Lung (tissue), 12 donors: ENCODE data around the gene KRTAP10-10. TPM values are rescaled to one million over a fixed set of nuclear protein-coding genes. Genes with fewer than 3 reads are reported as not detected.
"Not testable (repeated sequence)": the region's sequence is repeated elsewhere in the genome, so short reads cannot be mapped to it uniquely, and the experiment has no call there.

ENCODE experiments used
- ATAC-seq: fragments of 200-7000 bp; cut with Tn5 transposase; one replicate; pipeline ENCODE4 v1.9.1; 2020; ENCODE audit warnings: moderate number of reproducible peaks; ENCODE audit not compliant: insufficient read depth, low FRiP score
- DNase-seq, 3 donors: peaks; one replicate each; pipeline ENCODE4 v3.0.0-alpha.2; 2013 to 2017
- H3K27ac ChIP-seq, 2 donors: one replicate each; pipeline ENCODE4 v1.5.1; 2013; ENCODE audit warnings: mild to moderate bottlenecking in 2 of 2, moderate library complexity in 2 of 2, control low read depth in 1 of 2, inconsistent platforms in 1 of 2, low read depth in 1 of 2, low read length in 1 of 2
- H3K27me3 ChIP-seq, 3 donors: one replicate each; pipeline ENCODE4 v1.5.1; 2013; ENCODE audit warnings: low read length in 2 of 3; ENCODE audit not compliant: control insufficient read depth in 3 of 3, insufficient read depth in 3 of 3
- H3K36me3 ChIP-seq, 4 donors: one replicate each; pipeline ENCODE4 v1.5.1; 2013; ENCODE audit warnings: low read length in 4 of 4, mild to moderate bottlenecking in 1 of 4, moderate library complexity in 1 of 4; ENCODE audit not compliant: control insufficient read depth in 4 of 4, insufficient read depth in 4 of 4
- H3K4me1 ChIP-seq, 5 donors: one replicate each; pipeline ENCODE4 v1.5.1; 2013; ENCODE audit warnings: low read length in 5 of 5, mild to moderate bottlenecking in 2 of 5, moderate library complexity in 1 of 5; ENCODE audit not compliant: control insufficient read depth in 5 of 5, insufficient read depth in 5 of 5
- H3K4me3 ChIP-seq: one replicate; pipeline ENCODE4 v1.5.1; 2013; ENCODE audit warnings: mild to moderate bottlenecking, control low read depth, moderate library complexity
- H3K9ac ChIP-seq, 2 donors: one replicate each; pipeline ENCODE4 v1.5.1; 2013; ENCODE audit warnings: low read length in 2 of 2, control low read depth in 1 of 2; ENCODE audit not compliant: insufficient read depth in 1 of 2
- H3K9me3 ChIP-seq, 4 donors: one replicate each; pipeline ENCODE4 v1.5.1; 2013; ENCODE audit warnings: low read length in 3 of 4, mild to moderate bottlenecking in 1 of 4, moderate library complexity in 1 of 4; ENCODE audit not compliant: control insufficient read depth in 4 of 4, insufficient read depth in 3 of 4
- WGBS, 2 donors: extraction: QIAGEN DNeasy Blood & Tissue Kit; methylation state at CpG; one replicate each; pipeline ENCODE4 v1.1.7; 2013; 5-methylcytosine and 5-hydroxymethylcytosine counted together
- polyA plus RNA-seq, 2 donors: library from polyadenylated mRNA; stranded (reverse); fragments of 200-250 nt; gene quantifications; one replicate each; pipeline ENCODE4 v1.2.1, GENCODE V29; 2013
- total RNA-seq, 2 donors: library from RNA; depleted of rRNA in 1 of 2; stranded (reverse); fragments of >200 nt in 1 of 2; gene quantifications; one replicate each; pipeline ENCODE4 v1.2.1, GENCODE V29; 2014 to 2021
- TF ChIP-seq, protein P1 (sequence below): IDR thresholded peaks from 2 replicates; pipeline ENCODE4 v1.5.1; 2012; ENCODE audit warnings: mild to moderate bottlenecking; ENCODE audit errors: control extremely low read depth, extremely low read depth
- donor health status: control.
- donor health status: control.
- donor health status: Bipolar disorder and iron deficiency.
- donor health status: healthy.
- donor health status: DM: yes; HTN: yes; CAD: no.

Gene KRTAP10-10
- total and polyA plus RNA-seq, 4 donors: not detected

GRCh38 chr21:44590311-44590721 lies 46.8 kb upstream of the KRTAP10-10 start:
- Histone ChIP-seq H3K4me1 (peaks cover 0 to 8% (median 0%) of the 10 kb centered on the region in 5 donors), H3K9me3 (peaks cover 0 to 6% (median 0%) of the 10 kb centered on the region in 4 donors), H3K27ac (no peak overlapping the region), H3K9ac (no peak overlapping the region), H3K4me3 (no peak overlapping the region), H3K36me3 (no peaks in the 10 kb centered on the region), H3K27me3 (no peaks in the 10 kb centered on the region)
- WGBS, 2 donors: 79 to 92% methylated on average over 9 to 10 of the region's 10 CpGs
- TF ChIP-seq, protein P1, sequence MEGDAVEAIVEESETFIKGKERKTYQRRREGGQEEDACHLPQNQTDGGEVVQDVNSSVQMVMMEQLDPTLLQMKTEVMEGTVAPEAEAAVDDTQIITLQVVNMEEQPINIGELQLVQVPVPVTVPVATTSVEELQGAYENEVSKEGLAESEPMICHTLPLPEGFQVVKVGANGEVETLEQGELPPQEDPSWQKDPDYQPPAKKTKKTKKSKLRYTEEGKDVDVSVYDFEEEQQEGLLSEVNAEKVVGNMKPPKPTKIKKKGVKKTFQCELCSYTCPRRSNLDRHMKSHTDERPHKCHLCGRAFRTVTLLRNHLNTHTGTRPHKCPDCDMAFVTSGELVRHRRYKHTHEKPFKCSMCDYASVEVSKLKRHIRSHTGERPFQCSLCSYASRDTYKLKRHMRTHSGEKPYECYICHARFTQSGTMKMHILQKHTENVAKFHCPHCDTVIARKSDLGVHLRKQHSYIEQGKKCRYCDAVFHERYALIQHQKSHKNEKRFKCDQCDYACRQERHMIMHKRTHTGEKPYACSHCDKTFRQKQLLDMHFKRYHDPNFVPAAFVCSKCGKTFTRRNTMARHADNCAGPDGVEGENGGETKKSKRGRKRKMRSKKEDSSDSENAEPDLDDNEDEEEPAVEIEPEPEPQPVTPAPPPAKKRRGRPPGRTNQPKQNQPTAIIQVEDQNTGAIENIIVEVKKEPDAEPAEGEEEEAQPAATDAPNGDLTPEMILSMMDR: no peak
- ATAC-seq: no peak
- no peak for DNase-seq

DNA sequence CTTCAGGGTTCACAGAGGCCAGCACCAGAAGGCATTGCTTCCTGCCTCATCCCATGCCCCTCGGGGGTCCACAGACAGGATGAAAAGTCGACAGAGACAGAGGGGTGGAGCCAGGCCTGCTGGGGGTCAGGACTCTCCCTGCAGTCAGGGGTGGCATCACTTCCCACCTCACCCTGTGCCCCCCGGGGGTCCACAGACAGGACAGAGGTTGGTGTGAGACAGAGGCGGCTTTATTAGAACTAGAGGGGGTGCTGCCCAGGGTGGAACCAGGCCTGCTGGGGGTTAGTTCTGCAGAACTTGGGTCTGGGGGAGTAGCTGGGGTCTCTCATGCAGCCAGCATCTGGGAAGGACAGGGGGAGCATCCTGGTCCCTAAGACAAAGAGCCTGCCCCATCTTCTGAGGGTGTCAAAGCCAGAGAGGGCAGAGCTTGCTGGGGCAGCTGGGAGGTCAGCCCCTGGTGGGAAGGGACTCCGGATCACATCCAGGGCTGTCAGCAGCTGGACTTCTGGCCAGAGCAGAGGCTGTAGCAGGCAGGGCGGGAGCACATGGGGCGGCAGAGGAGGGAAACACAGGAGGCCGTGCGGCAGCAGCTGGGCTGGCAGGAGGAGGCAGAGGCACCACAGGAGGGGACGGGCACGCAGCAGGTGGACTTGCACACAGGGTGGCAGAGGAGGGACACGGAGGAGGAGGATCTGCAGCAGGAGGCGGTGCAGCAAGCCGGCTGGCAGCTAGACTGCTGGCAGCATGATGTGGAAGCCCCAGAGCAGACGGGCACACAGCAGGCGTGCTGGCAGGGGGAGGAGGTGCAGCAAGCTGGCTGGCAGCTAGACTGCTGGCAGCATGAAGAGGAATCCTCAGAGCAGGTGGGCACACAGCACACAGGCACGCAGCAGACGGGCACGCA lies 46.0 kb upstream of the KRTAP10-10 start:
- not testable (repeated sequence) for H3K27me3 ChIP-seq, H3K9me3 ChIP-seq, H3K36me3 ChIP-seq, H3K4me3 ChIP-seq, ATAC-seq, DNase-seq, H3K27ac ChIP-seq, H3K4me1 ChIP-seq, H3K9ac ChIP-seq
- WGBS, 2 donors: 69 to 80% methylated on average over 9 to 19 of the region's 19 CpGs

- H3K4me3 ChIP-seq, ATAC-seq, H3K27me3 ChIP-seq, H3K4me1 ChIP-seq, DNase-seq, H3K9ac ChIP-seq, H3K9me3 ChIP-seq, H3K27ac ChIP-seq, H3K36me3 ChIP-seq: not testable (repeated sequence)
- 55 to 82% methylated on average over 1 to 4 of the region's 4 CpGs for WGBS, 2 donors
Observed at GRCh38 chr21:44591801-44592130, 45.4 kb upstream of the KRTAP10-10 start.

DNA sequence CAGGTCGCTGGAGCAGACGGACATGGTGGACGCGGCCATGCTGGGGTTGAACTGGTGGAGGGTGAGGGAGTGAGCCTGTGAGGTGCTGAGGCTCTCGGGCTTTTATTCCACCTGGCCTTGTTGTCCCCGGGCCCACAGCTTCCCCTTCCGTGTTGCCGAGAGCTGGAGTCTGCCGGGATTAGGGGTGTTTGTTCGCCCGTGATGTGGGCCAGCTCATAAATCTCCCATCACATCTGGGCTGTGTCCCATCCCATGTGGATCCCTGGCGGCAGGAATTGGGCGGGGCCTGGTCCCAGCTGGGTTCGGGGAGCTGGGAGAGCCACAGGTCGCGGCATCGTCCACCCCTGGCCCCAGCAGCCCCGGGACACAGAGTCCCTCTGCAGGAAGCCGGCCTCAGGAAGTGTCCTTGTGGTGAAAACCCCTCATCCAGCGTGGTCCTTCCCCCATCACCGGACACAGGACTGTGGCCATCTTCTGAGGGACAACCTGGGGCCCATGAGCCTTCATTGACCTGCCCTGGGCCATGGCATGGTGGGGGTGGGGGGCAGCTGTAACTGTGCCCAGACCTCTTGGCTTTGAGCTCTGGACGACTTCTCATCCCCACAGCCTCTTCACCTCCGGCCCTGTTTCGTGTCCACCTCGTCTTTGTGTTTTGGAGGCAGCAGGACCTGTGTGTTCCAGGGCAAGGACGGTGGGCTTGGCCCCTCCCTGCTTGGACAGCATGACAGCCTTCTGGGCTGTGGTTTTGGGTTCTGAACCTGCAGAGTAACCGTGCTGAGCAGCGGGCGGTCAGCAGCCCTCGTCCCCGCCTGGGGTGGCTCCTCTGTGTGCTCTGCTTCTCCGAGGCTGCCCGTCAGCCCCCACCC lies 44.5 kb upstream of the KRTAP10-10 start, which contains the start of gene KRTAP10-6:
Gene KRTAP10-6, minus strand, starts transcription at position 60 of the 866 bp plus-strand sequence. Its CDS starts 21 bp downstream, at position 39.
- TF ChIP-seq, protein P1: no peak
- Histone ChIP-seq H3K9ac (no peak within 1 kb of the TSS), H3K4me1 (peaks cover 0 to 8% (median 0%) of the 10 kb centered on the region in 5 donors), H3K27me3 (no peaks in the 10 kb centered on the region), H3K9me3 (peaks cover 0 to 2% (median 0%) of the 10 kb centered on the region in 4 donors), H3K36me3 (no peaks in the 10 kb centered on the region), H3K27ac (no peak within 1 kb of the TSS), H3K4me3 (no peak within 1 kb of the TSS)
- ATAC-seq: no peak
- WGBS, 2 donors: 58 to 66% methylated on average over 33 of the region's 33 CpGs
- DNase-seq: peak in 1 of 3 donors; percentile 11
